Suppressor macrophage (primary cell): Measurements from ENCODE around the gene P2RY6.

Source experiments
- DNase-seq, 4 experiments: peaks; one replicate each; pipeline ENCODE4 v3.0.0-alpha.2; 2020 to 2022

Gene P2RY6

GRCh38 chr11:73281201-73281741, 9.1 kb downstream of the P2RY6 start:
- peak; percentile 70 to 88 (median 83) for DNase-seq

- DNase-seq, result no peak
Observed at GRCh38 chr11:73281796-73282660, 9.9 kb downstream of the P2RY6 start.

- peak; percentile 81 to 91 (median 88) for DNase-seq
Observed at GRCh38 chr11:73283276-73284000, 11.3 kb downstream of the P2RY6 start.

- DNase-seq, result no peak
Observed at GRCh38 chr11:73284106-73284505, 12.0 kb downstream of the P2RY6 start.

GRCh38 chr11:73285721-73286120, 13.6 kb downstream of the P2RY6 start:
- DNase-seq, result no peak

GRCh38 chr11:73286240-73286810, 14.2 kb downstream of the P2RY6 start:
- DNase-seq, result no peak

GRCh38 chr11:73287400-73288101, 15.4 kb downstream of the P2RY6 start:
- peak in 2 of 4 experiments; percentile 40 to 43 for DNase-seq

GRCh38 chr11:73288192-73288872, 16.2 kb downstream of the P2RY6 start:
- DNase-seq, result peak; percentile 66 to 90 (median 82)

GRCh38 chr11:73288873-73289707, 17.0 kb downstream of the P2RY6 start:
- DNase-seq, result peak; percentile 77 to 86 (median 83)

- DNase-seq, result no peak
Observed at GRCh38 chr11:73290536-73290935, 18.4 kb downstream of the P2RY6 start.

GRCh38 chr11:73291196-73291595, 19.1 kb downstream of the P2RY6 start:
- DNase-seq, result no peak

- peak in 3 of 4 experiments; percentile 35 to 57 (median 45) for DNase-seq
Observed at GRCh38 chr11:73291781-73292524, 19.8 kb downstream of the P2RY6 start.

GRCh38 chr11:73292525-73292894, 20.4 kb downstream of the P2RY6 start:
- DNase-seq, result no peak

- no peak for DNase-seq
Observed at GRCh38 chr11:73293356-73293936, 21.3 kb downstream of the P2RY6 start.

- DNase-seq, result no peak
Observed at GRCh38 chr11:73294604-73295003, 22.5 kb downstream of the P2RY6 start.

- peak; percentile 84 to 94 (median 86) for DNase-seq
Observed at GRCh38 chr11:73295241-73295995, 23.3 kb downstream of the P2RY6 start.

- no peak for DNase-seq
Observed at GRCh38 chr11:73295996-73296318, 23.8 kb downstream of the P2RY6 start.

GRCh38 chr11:73296501-73297230, 24.5 kb downstream of the P2RY6 start:
- no peak for DNase-seq

- no peak for DNase-seq
Observed at GRCh38 chr11:73297231-73297590, 25.1 kb downstream of the P2RY6 start.
